ENCODE data around the gene MEI1. TPM values are rescaled to one million over a fixed set of nuclear protein-coding genes. Genes with fewer than 3 reads are reported as not detected.
A peak's percentile ranks its signal among the peaks of the same experiment; 100 is the strongest.

Gene MEI1
- total RNA-seq, 4 donors from 2014 or later: 0.29 TPM; not detected in 3

DNA sequence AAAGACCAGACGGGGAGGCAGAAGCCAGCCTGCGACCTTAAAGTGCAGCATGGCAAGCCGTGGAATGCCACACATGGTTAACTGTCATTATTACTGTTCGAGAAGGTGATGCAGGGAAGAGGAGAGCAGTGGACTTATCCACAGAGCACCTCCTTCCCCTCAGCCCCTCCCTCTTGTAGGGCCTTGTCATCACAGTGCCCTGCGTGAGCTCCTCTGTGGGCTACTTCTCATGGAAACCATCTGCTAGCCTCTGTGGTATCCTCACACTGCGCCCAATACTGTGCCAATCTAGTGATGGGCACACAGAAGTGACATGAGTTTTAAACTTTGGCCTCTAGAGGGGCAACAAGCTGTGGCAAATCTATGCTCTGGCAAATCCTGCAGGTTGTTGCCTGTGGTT is 83.0 kb downstream of the MEI1 start:
- no peaks in the 10 kb centered on the region for H3K9me3 ChIP-seq
- no peaks in the 10 kb centered on the region for H3K4me1 ChIP-seq
- no peak overlapping the region for H3K4me3 ChIP-seq
- H3K27ac ChIP-seq: no peak overlapping the region
- H3K36me3 ChIP-seq: no peaks in the 10 kb centered on the region
- ATAC-seq: no peak
- H3K27me3 ChIP-seq: no peaks in the 10 kb centered on the region
- DNase-seq: no peak
- TF ChIP-seq, protein P1, sequence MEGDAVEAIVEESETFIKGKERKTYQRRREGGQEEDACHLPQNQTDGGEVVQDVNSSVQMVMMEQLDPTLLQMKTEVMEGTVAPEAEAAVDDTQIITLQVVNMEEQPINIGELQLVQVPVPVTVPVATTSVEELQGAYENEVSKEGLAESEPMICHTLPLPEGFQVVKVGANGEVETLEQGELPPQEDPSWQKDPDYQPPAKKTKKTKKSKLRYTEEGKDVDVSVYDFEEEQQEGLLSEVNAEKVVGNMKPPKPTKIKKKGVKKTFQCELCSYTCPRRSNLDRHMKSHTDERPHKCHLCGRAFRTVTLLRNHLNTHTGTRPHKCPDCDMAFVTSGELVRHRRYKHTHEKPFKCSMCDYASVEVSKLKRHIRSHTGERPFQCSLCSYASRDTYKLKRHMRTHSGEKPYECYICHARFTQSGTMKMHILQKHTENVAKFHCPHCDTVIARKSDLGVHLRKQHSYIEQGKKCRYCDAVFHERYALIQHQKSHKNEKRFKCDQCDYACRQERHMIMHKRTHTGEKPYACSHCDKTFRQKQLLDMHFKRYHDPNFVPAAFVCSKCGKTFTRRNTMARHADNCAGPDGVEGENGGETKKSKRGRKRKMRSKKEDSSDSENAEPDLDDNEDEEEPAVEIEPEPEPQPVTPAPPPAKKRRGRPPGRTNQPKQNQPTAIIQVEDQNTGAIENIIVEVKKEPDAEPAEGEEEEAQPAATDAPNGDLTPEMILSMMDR (IDR thresholded peaks at IDR 0.05 in 4 of 5, conservative IDR thresholded peaks at IDR 0.05 in 1 of 5): no peak
- TF ChIP-seq POLR2A (IDR thresholded peaks at IDR 0.05): no peak
- intact Hi-C loops (cut with DNase I; ENCODE audit: low total_unique reads): loop anchor here (10.0 kb wide), 1 partner anchor 542 kb away; no protein-coding TSS in a partner anchor
- in situ Hi-C loops (cut with MboI; ENCODE audit: low sequenced_read_pairs in 4 of 4): no loop called here

DNA sequence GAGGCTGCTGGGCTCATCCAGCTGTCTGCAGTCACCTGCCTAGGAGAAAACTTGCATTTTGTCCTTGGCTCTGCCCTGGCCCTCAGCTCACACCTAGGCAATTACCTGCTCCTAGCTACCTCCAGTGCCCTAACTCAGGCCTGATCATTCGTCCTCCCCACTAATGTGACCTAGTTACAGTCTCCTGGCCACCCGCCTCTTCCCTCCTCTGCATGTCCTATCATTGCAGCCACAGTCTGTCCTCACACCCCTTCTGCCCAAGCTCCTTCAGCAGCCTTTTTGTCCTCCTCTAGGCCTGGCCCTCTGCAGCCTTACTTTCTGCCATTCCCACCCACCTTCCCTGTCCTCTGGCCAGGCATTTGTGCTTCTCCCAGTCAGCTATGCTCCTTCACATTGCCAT is 83.4 kb downstream of the MEI1 start:
- no peaks in the 10 kb centered on the region for H3K36me3 ChIP-seq
- TF ChIP-seq, protein P1 (IDR thresholded peaks at IDR 0.05 in 4 of 5, conservative IDR thresholded peaks at IDR 0.05 in 1 of 5): no peak
- TF ChIP-seq POLR2A (IDR thresholded peaks at IDR 0.05): no peak
- H3K27me3 ChIP-seq: no peaks in the 10 kb centered on the region
- no peak overlapping the region for H3K27ac ChIP-seq
- no peaks in the 10 kb centered on the region for H3K4me1 ChIP-seq
- in situ Hi-C loops (cut with MboI; ENCODE audit: low sequenced_read_pairs in 4 of 4) (no loop called here), intact Hi-C loops (cut with DNase I; ENCODE audit: low total_unique reads) (loop anchor here (10.0 kb wide), 1 partner anchor 542 kb away; no protein-coding TSS in a partner anchor)
- H3K4me3 ChIP-seq: no peak overlapping the region
- H3K9me3 ChIP-seq: no peaks in the 10 kb centered on the region
- no peak for ATAC-seq
- DNase-seq: no peak

- no peaks in the 10 kb centered on the region for H3K36me3 ChIP-seq
- H3K9me3 ChIP-seq: no peaks in the 10 kb centered on the region
- no peaks in the 10 kb centered on the region for H3K4me1 ChIP-seq
- no peaks in the 10 kb centered on the region for H3K27me3 ChIP-seq
- no peak overlapping the region for H3K4me3 ChIP-seq
- ATAC-seq: no peak
- H3K27ac ChIP-seq: no peak overlapping the region
- in situ Hi-C loops (cut with MboI; ENCODE audit: low sequenced_read_pairs in 4 of 4) (no loop called here), intact Hi-C loops (cut with DNase I; ENCODE audit: low total_unique reads) (loop anchor here (10.0 kb wide), 1 partner anchor 537 kb away; no protein-coding TSS in a partner anchor)
- DNase-seq: no peak
- TF ChIP-seq, protein P1 (IDR thresholded peaks at IDR 0.05 in 4 of 5, conservative IDR thresholded peaks at IDR 0.05 in 1 of 5): no peak
- TF ChIP-seq POLR2A (IDR thresholded peaks at IDR 0.05): no peak
Observed at GRCh38 chr22:41787331-41787730, 88.0 kb downstream of the MEI1 start.

- no peak for DNase-seq
- Histone ChIP-seq H3K4me3 (no peak overlapping the region), H3K27ac (no peak overlapping the region), H3K4me1 (no peaks in the 10 kb centered on the region), H3K36me3 (no peaks in the 10 kb centered on the region), H3K9me3 (no peaks in the 10 kb centered on the region), H3K27me3 (no peaks in the 10 kb centered on the region)
- intact Hi-C loops (cut with DNase I; ENCODE audit: low total_unique reads): no loop called here
- in situ Hi-C loops (cut with MboI; ENCODE audit: low sequenced_read_pairs in 4 of 4): no loop called here
- TF ChIP-seq, protein P1 (IDR thresholded peaks at IDR 0.05 in 4 of 5, conservative IDR thresholded peaks at IDR 0.05 in 1 of 5): no peak
- no peak for TF ChIP-seq POLR2A (IDR thresholded peaks at IDR 0.05)
- no peak for ATAC-seq
Observed at GRCh38 chr22:41793871-41794270, 94.6 kb downstream of the MEI1 start.

- no peak for DNase-seq
- in situ Hi-C loops (cut with MboI; ENCODE audit: low sequenced_read_pairs in 4 of 4) (no loop called here), intact Hi-C loops (cut with DNase I; ENCODE audit: low total_unique reads) (no loop called here)
- Histone ChIP-seq H3K4me1 (peaks cover 19 to 21% of the 10 kb centered on the region in 2 donors), H3K4me3 (no peak overlapping the region), H3K36me3 (no peaks in the 10 kb centered on the region), H3K27ac (peak overlapping the region; percentile 94 to 99 (median 96)), H3K27me3 (no peaks in the 10 kb centered on the region), H3K9me3 (no peaks in the 10 kb centered on the region)
- ATAC-seq: no peak
- TF ChIP-seq, protein P1 (IDR thresholded peaks at IDR 0.05 in 4 of 5, conservative IDR thresholded peaks at IDR 0.05 in 1 of 5): no peak
Observed at GRCh38 chr22:41798736-41799135, 99.4 kb downstream of the MEI1 start.

Measured in gastrocnemius medialis (tissue), 4 donors.